Measurements from ENCODE around the gene HRAS. TPM values are rescaled to one million over a fixed set of nuclear protein-coding genes. Genes with fewer than 3 reads are reported as not detected.
"Not testable (repeated sequence)": the region's sequence is repeated elsewhere in the genome, so short reads cannot be mapped to it uniquely, and the experiment has no call there.

Gene HRAS
- total RNA-seq, 1 donor from 2014 or later = 43.6 TPM

DNA sequence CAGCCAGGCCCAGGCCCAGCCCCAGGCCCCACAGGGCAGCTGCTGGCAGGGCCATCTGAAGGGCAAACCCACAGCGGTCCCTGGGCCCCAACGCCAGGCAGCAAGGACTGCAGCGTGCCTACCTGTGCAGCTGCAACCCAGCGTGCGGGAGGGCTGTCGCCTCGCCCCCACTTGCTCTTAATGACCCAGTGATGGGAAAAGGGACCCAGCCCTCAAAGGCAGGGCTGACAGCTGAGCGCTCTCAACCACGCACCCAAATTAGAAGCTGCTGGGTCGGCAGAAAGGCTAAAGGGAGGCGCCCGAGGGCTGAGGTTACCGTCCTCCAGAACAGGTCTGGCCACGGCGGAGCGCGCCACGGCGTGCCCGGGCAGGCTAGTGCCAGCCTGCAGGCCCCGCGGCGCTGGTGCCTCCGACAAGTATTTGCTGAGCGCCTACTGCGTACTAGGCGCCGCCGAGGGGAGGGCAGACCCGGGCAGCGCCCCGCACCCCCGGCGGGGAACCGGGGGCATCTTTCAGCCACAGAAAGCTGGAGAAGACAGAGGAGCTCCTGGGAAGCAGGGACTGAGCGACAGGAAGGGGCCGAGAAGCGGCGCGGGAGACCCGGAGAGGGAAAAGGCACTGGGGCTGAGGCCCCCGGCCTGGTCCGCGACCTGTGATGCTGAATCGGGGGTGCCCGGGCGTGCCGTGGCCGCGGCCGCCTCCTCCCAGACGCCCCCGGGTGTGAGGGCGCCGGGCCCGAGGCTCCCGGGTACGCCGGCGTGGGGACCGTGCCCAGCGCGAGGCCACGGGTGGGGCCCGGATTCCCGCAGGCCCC, 773 bp downstream of the HRAS start:
- FAIRE-seq = no peak
- peak in 1 of 2 donors; percentile 48 for DNase-seq (ENCODE audit: low spot score in 2 of 2)

- DNase-seq (ENCODE audit: low spot score in 2 of 2) (no peak), FAIRE-seq (no peak)
These were observed 1.6 kb downstream of the HRAS start for GRCh38 chr11:533586-534395.

DNA sequence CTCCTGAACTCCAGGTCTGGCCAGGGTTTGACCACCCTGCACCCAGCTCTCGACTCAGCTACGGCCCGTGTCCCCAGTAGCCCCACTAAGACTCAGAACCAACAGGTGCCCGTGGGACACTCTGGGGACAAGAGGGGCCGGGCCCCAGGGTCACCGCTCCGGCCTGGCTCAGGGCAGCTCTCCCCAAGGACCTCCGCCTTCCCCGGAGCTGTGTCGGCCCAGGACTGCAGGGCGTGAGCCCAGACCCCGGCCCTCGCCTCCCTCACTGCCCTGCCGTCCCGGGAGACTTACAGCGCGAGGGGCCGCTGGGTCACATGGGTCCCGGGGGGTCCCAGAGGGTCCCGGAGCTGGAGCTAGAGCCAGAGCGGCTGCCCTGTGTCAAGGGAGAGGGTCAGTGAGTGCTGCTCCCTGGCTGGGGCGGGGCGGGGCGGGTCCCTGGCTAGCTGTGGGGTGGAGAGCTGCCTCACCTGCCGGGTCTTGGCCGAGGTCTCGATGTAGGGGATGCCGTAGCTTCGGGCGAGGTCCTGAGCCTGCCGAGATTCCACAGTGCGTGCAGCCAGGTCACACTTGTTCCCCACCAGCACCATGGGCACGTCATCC, 2.3 kb downstream of the HRAS start:
- FAIRE-seq (no peak), DNase-seq (ENCODE audit: low spot score in 2 of 2) (no peak)

DNA sequence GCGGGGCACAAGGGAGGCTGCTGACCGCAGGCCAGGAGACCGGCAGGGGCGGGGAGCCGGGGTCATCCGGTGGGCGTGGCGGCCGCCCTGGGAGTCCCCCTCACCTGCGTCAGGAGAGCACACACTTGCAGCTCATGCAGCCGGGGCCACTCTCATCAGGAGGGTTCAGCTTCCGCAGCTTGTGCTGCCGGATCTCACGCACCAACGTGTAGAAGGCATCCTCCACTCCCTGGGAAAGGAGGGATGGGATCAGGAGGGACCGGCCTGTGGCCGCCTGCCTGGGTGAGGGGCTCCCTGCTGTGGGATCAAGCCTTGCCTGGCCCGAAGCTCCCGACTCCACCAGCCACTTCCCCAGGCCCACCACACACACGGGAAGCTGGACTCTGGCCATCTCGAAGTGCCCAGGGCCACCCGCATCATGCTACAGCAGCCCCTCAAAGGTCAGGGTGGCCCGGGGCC, 2.8 kb downstream of the HRAS start:
- FAIRE-seq (no peak), DNase-seq (ENCODE audit: low spot score in 2 of 2) (no peak)

GRCh38 chr11:531919-532526, 3.4 kb downstream of the HRAS start:
- FAIRE-seq = no peak

DNA sequence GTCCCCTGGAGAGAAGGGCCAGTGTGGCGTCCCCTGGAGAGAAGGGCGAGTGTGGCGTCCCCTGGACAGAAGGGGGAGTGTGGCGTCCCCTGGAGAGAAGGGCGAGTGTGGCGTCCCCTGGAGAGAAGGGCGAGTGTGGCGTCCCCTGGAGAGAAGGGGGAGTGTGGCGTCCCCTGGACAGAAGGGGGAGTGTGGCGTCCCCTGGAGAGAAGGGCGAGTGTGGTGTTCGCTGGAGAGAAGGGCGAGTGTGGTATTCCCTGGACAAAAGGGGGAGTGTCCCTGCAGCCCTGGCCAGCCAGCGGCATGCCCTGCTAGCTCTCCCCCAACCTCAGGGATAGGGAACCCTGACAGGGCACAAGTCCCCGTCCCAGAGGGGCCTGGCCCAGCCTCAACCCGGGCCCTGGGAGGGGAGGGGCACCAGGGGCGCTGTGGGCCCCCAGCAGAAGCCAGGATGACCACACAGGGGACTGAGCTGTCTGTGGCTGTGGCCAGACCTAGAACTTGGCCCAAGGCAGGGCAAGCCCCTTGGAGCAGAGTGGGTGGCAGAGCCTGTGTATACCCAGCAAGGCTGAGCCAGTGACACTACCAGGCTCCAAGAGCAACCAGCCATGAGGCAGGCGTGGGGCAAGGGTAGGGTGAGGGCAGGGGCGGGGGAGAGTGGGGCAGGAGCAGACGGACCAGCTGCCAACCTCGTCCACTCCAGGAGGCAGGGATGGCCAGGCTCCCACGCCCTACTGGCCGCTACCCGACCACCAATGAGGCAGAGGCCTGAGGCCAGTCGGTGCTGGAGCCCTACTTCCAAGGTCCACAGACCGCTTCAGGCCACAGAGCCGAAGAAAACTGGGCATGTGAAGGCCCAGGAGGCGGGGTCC, 4.2 kb downstream of the HRAS start:
- FAIRE-seq (no peak), DNase-seq (ENCODE audit: low spot score in 2 of 2) (no peak)

More at GRCh38 chr11:531919-532526, 3.4 kb downstream of the HRAS start:
- no peak for DNase-seq (ENCODE audit: low spot score in 2 of 2)

GRCh38 chr11:529728-530411, 5.5 kb downstream of the HRAS start:
- no peak for FAIRE-seq
- no peak for DNase-seq (ENCODE audit: low spot score in 2 of 2)

GRCh38 chr11:528815-529727, 6.3 kb downstream of the HRAS start:
- FAIRE-seq = no peak
- no peak for DNase-seq (ENCODE audit: low spot score in 2 of 2)

DNA sequence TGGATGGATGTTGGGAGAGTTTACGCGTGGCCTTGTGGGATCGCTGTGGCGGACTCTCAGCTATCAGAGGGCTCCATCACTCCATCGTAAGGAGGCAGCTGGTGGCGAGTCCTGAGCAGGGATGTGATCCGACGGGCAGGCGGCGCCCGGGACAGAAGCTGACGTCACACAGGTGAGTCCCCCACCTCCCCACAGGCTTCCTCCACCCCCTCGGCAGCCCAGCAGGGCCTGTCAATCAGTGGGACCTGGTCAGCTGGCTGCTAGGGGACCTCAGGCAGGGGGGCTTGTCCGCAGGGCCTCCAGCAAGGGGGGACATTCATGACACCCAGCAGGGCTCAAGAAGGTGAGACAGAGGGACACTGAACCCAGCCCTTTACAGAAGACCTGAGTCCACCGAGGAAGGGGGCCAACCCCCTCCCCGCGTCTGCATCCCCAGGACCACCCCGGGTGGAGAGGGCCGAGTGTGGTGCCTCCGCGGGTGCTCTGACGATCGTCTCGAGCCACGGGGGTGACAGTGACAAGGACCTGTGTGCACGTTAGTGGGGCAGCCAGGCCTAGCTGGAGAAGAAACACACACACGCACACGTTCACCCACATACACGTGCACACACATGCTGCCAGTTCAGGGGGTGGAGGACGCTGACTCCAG, 7.1 kb downstream of the HRAS start:
- DNase-seq (ENCODE audit: low spot score in 2 of 2) = no peak
- no peak for FAIRE-seq

- FAIRE-seq (no peak), DNase-seq (ENCODE audit: low spot score in 2 of 2) (no peak)
These were observed 9.2 kb downstream of the HRAS start for GRCh38 chr11:526192-526591.

- FAIRE-seq (no peak), DNase-seq (ENCODE audit: low spot score in 2 of 2) (no peak)
These were observed 14.1 kb downstream of the HRAS start for GRCh38 chr11:521177-521688.

DNA sequence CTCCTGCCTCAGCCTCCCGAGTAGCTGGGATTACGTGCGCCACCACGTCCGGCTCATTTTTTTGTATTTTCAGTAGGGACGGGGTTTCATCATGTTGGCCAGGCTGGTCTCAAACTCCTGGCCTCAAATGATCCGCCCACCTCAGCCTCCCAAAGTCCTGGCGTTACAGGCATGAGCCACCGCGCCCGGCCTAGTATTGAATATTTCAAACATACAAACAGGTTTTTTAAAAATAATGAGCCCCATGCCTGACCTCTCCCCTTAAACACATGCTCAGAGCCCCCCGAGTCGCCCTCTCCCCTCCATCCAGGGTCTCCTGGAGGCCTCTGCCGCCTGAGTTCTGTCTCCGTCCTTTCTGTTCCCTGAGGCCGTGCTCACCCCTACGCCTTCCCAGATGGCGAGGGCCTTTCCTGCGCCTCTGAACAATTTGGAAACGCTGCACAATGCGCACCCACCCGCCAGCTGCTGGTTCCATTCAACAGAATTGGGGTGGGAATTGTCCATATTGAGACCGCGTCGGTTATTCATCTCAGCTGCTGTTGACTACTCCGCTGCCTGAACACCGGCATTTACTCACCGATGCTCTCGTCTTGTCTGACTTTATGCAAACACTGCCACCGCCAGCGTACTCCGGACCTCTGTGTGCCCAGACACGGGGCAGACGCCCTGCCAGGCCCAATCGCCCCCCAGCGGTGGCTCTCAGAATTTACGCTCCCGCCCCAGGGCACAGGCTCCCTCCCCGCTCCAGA, 14.8 kb downstream of the HRAS start:
- DNase-seq (ENCODE audit: low spot score in 2 of 2) (no peak), FAIRE-seq (no peak)

DNA sequence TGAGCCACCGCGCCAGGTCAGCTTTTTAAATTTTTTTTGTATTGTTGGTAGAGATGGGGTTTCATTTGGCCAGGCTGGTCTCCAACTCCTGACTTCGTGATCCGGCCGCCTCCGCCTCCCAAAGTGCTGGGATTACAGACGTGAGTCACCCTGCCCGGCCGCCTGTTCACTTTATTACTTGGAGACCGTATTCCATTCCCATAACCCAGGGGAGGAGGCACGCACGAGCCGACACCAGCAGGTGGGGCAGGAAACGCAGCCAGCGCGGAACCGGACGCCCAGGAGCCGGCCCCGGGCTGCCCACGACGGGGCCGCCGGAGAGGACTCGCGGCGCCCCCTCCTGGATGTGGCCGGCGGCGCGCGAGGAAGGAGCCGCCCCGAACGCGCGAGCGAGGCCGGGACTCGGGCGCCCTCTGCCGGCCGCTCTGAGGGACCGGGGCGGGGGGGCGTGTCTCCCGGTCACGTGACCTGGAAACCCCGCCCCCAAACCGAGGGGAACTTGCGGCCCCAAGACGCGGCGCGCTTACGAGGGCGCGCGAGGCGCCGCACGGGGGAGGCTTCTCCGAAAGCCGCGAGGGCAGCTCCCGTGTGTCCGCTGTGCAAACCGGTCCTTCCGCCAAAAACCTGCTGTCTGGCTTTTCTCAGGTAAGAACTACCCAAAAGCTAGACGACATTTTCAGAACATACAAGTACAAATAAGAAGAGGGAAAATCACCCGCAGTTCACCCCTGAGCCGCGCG, 16.7 kb downstream of the HRAS start:
- FAIRE-seq = no peak

DNA sequence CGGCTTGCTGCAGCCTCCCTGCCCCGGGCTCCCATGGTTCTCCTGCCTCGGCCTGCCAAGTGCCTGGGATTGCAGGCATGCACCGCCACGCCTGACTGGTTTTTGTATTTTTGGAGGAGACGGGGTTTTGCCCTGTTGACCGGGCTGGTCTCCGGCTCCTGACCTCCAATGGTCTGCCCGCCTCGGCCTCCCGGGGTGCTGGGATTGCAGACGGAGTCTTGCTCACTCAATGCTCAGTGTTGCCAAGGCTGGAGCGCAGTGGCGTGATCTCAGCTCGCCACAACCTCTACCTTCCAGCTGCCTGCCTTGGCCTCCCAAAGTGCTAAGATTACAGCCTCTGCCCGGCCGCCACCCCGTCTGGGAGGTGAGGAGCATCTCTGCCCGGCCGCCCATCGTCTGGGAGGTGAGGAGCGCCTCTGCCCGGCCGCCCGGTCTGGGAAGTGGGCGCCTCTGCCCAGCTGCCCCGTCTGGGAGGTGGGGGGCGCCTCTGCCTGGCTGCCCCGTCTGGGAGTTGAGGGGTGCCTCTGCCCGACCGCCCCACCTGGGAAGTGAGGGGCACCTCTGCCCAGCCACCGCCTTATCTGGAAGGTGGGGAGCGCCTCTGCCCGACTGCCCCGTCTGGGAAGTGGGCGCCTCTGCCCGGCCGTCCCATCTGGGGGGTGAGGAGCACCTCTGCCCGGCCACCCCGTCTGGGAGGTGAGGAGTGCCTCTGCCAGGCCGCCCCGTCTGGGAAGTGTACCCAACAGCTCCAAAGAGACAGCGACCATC, 18.3 kb downstream of the HRAS start:
- not testable (repeated sequence) for FAIRE-seq; DNase-seq (ENCODE audit: low spot score in 2 of 2)

More for the DNA sequence above, 16.7 kb downstream of the HRAS start:
- peak; percentile 97 for DNase-seq (ENCODE audit: low spot score in 2 of 2)

- FAIRE-seq (no peak), DNase-seq (ENCODE audit: low spot score in 2 of 2) (no peak)
These were observed 19.0 kb downstream of the HRAS start for GRCh38 chr11:516400-516799.
